AG10803 (cell line): ENCODE measurements around the gene BAHCC1.

Experiments used
- DNase-seq: peaks from one replicate; pipeline ENCODE4 v3.0.0; 2010; ENCODE audit warnings: low read depth
- H3K4me3 ChIP-seq: 2 replicates; pipeline ENCODE4 v1.5.1; 2011; ENCODE audit warnings: mild to moderate bottlenecking, low read length, control low read depth
- TF ChIP-seq, protein P1 (sequence below): conservative IDR thresholded peaks from 2 replicates; pipeline ENCODE4 v1.5.1; 2011; ENCODE audit warnings: mild to moderate bottlenecking, low read length, control low read depth, inconsistent platforms

Gene BAHCC1

GRCh38 chr17:81443269-81443668, 48.0 kb downstream of the BAHCC1 start:
- DNase-seq, result no peak
- TF ChIP-seq, protein P1, sequence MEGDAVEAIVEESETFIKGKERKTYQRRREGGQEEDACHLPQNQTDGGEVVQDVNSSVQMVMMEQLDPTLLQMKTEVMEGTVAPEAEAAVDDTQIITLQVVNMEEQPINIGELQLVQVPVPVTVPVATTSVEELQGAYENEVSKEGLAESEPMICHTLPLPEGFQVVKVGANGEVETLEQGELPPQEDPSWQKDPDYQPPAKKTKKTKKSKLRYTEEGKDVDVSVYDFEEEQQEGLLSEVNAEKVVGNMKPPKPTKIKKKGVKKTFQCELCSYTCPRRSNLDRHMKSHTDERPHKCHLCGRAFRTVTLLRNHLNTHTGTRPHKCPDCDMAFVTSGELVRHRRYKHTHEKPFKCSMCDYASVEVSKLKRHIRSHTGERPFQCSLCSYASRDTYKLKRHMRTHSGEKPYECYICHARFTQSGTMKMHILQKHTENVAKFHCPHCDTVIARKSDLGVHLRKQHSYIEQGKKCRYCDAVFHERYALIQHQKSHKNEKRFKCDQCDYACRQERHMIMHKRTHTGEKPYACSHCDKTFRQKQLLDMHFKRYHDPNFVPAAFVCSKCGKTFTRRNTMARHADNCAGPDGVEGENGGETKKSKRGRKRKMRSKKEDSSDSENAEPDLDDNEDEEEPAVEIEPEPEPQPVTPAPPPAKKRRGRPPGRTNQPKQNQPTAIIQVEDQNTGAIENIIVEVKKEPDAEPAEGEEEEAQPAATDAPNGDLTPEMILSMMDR, result no peak
- no peak overlapping the region for H3K4me3 ChIP-seq

DNA sequence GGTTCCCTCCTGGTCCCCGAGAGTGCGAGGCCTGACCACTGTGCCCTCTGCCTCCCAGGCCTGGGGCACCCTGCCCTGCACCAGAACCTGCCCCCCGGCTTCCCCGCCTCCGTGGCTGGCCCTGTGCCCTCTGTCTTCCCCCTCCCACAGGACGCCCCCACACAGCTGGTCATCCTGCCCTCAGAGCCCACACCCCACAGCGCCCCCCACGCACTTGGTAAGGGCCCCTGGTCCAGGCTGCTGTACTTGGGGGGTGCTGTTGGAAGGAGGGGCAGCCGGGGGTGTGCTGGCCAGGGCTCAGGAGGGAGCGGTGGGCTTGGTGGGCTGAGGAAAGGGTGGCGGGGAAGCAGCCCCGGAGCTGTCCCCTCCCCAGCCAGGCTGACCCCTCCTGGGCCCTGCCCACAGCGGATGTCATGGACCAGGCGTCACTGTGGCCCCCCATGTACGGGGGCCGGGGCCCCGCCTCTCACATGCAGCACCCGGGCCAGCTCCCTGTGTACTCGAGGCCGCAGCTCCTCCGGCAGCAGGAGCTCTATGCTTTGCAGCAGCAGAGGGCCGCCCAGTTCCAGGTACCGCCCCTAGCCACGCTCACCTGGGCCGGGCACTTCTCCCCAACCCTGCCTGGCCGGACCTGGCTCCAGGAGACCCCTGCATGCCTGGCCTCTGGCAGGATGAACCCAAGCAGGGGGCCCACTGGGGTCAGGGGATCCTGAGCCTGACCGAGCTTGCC, 49.5 kb downstream of the BAHCC1 start:
- H3K4me3 ChIP-seq, result no peak overlapping the region
- TF ChIP-seq, protein P1, result no peak
- no peak for DNase-seq

DNA sequence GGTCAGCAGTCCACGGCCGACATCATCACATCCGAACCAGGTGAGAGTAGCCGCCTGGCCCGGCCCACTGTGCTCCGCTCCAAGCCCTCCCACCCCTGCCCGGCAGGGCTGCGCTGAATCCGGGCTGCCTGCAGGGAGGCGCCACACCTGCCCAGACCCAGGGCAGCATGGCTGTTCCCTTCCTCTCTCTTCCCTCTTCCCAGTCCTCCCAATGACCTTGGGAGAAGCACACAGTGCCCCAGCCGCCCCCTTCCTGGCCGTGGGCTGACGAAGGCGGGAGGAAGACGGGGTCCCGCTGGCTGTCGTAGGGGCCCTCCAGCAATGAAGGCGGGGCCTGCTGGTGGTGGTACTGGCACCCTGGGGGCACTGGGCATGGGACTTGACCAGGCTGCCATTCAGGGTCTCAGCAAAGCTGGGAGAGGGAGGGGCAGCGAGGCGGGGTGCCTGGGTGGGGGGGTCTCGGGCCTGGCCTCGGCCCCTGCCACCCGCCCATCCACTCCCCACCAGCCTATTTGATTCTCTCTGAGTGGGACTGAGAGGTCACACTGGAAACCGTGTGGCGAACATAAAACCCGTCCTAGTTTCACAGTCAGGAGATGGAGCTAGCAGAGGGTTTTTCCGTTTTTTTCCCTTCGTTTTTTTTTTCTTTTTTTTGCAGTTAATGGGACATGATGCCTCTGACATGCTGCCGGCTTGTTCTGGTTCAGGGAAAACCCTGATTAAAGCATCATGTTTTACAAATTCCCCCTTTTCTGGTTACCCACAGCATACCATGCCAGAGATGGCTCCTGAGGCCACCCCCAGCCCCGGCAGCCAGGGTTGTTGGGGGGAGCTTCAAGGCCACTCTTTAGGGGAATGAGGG, 50.6 kb downstream of the BAHCC1 start:
- no peak overlapping the region for H3K4me3 ChIP-seq
- TF ChIP-seq, protein P1, result no peak
- DNase-seq, result no peak

DNA sequence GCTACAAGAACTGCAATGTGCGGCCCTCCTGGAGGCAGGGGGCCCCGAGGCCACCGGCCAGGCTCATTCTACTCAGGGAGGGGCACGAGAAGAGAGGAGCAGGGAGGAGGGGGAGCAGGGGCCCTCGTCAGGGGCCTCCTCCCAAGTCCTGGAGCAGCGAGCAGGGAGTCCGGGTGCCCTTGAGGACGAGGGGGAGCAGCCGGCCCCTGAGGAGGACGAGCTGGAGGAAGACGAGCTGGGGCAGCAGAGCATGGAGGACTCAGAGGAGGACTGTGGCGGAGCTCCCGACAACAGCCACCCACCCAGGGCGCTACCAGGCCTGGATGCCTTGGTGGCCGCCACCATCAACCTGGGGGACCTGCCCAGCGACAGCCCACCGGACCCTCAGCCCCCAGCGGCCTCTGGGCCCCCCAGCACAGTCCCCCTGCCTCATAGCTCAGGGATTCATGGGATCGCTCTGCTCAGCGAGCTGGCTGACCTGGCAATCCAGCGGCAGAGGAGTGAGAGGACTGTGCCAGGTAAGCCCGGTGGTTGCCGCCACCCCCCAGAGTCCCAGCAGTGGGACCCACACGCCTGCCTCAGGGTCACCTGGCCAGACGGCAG, 52.2 kb downstream of the BAHCC1 start:
- H3K4me3 ChIP-seq, result no peak overlapping the region
- DNase-seq, result no peak
- TF ChIP-seq, protein P1, result no peak

DNA sequence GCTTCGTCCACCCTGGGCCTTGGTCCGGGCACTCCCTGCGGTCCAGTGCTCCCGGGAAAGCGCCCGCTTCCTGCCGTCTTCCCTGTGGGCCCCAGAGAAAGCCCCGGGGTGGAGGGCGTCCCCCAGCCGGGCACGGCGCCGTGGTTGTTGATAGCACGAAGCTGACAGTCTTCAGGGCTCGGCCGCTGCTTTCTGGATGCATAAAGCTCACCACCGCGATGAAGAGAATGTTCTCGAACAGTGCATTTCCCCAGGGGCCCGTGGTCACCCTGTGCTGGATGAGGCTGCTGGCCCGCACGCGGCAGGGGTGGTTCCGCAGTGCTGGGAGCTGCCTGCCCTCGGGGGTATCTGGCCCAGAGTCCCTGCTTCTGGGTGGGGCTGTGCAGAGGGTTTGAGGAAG, 53.2 kb downstream of the BAHCC1 start:
- no peak for DNase-seq
- TF ChIP-seq, protein P1, result no peak
- H3K4me3 ChIP-seq, result no peak overlapping the region

DNA sequence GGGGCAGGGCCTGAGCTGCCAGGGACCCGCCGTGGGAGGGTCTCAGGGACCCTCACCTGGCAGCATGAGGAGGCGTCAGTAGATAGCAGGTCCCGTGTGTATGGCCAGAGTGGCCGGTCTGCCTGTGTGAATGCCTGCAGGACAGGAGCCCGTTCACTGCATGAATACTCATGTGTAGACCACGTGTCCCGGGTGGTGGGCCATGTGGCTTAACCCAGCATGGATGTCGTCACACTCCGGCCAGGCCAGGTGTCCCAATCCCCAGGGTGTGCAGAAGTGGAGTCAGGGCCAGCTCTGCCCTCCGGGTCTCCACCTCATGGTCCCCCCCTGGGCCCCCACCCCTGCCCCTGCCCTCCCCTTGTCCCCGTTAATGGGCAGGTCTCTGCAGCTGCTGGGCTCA, 53.7 kb downstream of the BAHCC1 start:
- no peak for DNase-seq
- TF ChIP-seq, protein P1, result no peak

More for the DNA sequence above, 53.7 kb downstream of the BAHCC1 start:
- H3K4me3 ChIP-seq, result no peak overlapping the region
